OCI-LY1 (cell line): ENCODE results near the gene PBX3.
A peak's percentile ranks its signal among the peaks of the same experiment; 100 is the strongest.

Source experiments
- H2AFZ ChIP-seq: fragments of 200-600 bp; sonication (generic), shearing (Covaris generic); 2 replicates; pipeline ENCODE4 v1.6.0; 2014; ENCODE audit warnings: antibody characterized with exemption, mild to moderate bottlenecking, low read length
- H3F3A ChIP-seq: fragments of 200-600 bp; sonication (generic), shearing (Covaris generic); 2 replicates; pipeline ENCODE4 v1.6.0; 2014; ENCODE audit warnings: mild to moderate bottlenecking, antibody characterized with exemption, low read length, moderate library complexity; ENCODE audit not compliant: insufficient read depth
- H3K27ac ChIP-seq: fragments of 200-600 bp; sonication (generic); 2 replicates; pipeline ENCODE4 v1.5.1; 2014; ENCODE audit warnings: low read length, mixed run types, mild to moderate bottlenecking, low read depth; ENCODE audit not compliant: poor library complexity, severe bottlenecking
- H3K27me3 ChIP-seq: fragments of 200-600 bp; sonication (generic); 2 replicates; pipeline ENCODE4 v1.6.0; 2014; ENCODE audit warnings: antibody characterized with exemption, mild to moderate bottlenecking, low read length, moderate library complexity; ENCODE audit not compliant: insufficient read depth
- H3K36me3 ChIP-seq: fragments of 200-600 bp; sonication (generic); 2 replicates; pipeline ENCODE4 v1.6.1; 2014; ENCODE audit warnings: mild to moderate bottlenecking, antibody characterized with exemption, low read length, moderate library complexity, mixed read lengths; ENCODE audit not compliant: insufficient read depth
- H3K4me1 ChIP-seq: fragments of 200-600 bp; sonication (generic); 2 replicates; pipeline ENCODE4 v1.5.1; 2014; ENCODE audit warnings: mild to moderate bottlenecking, low read length, moderate library complexity; ENCODE audit not compliant: insufficient read depth, severe bottlenecking
- H3K4me2 ChIP-seq: fragments of 200-600 bp; sonication (generic), shearing (Covaris generic); 2 replicates; pipeline ENCODE4 v1.6.1; 2014; ENCODE audit warnings: low read length
- H3K4me3 ChIP-seq: fragments of 200-600 bp; sonication (generic); 2 replicates; pipeline ENCODE4 v1.5.1; 2014; ENCODE audit warnings: low read length, low read depth, mild to moderate bottlenecking, mixed read lengths; ENCODE audit not compliant: poor library complexity, severe bottlenecking
- H3K79me2 ChIP-seq: fragments of 200-600 bp; shearing (Covaris generic); 2 replicates; pipeline ENCODE4 v1.6.1; 2016; ENCODE audit warnings: mixed run types, low read length, mixed read lengths; ENCODE audit not compliant: insufficient read depth
- H3K9ac ChIP-seq: fragments of 200-600 bp; sonication (generic), shearing (Covaris generic); 2 replicates; pipeline ENCODE4 v1.6.1; 2014; ENCODE audit warnings: mild to moderate bottlenecking, low read length, mixed read lengths
- H3K9me2 ChIP-seq: fragments of 200-600 bp; sonication (generic), shearing (Covaris generic); 2 replicates; pipeline ENCODE4 v1.6.1; 2014; ENCODE audit warnings: low read depth, mild to moderate bottlenecking, low read length, mixed read lengths
- H3K9me3 ChIP-seq: fragments of 200-600 bp; shearing (Covaris generic); 2 replicates; pipeline ENCODE4 v1.6.1; 2014; ENCODE audit warnings: low read length, mixed read lengths
- H4K20me1 ChIP-seq: fragments of 200-600 bp; sonication (generic), shearing (Covaris generic); 2 replicates; pipeline ENCODE4 v1.6.0; 2016; ENCODE audit warnings: mild to moderate bottlenecking, low read length; ENCODE audit not compliant: insufficient read depth
- CTCF ChIP-seq: fragments of 200-600 bp; sonication (generic), shearing (Covaris generic); IDR thresholded peaks from 2 replicates; pipeline ENCODE4 v1.5.1; 2017; ENCODE audit warnings: mild to moderate bottlenecking, antibody characterized with exemption, low read length, moderate library complexity, mixed read lengths
- EZH2 ChIP-seq: fragments of 200-600 bp; sonication (generic), shearing (Covaris generic); IDR thresholded peaks from 2 replicates; pipeline ENCODE4 v1.8.0; 2017; ENCODE audit warnings: borderline replicate concordance, mixed run types, mild to moderate bottlenecking, antibody characterized with exemption, low read length, moderate library complexity, mixed read lengths

Gene PBX3

GRCh38 chr9:125746774-125747052, 460 bp upstream of the PBX3 start:
- peaks cover 15% of the 10 kb centered on the region; the same call in 1 of the 2 replicates for H3K36me3 ChIP-seq
- H3K9me3 ChIP-seq, result no peaks in the 10 kb centered on the region
- no peak overlapping the region for H2AFZ ChIP-seq
- peak overlapping the region; percentile 89; the same call in 1 of the 2 replicates for H3K4me2 ChIP-seq
- H3K79me2 ChIP-seq, result peaks cover 5% of the 10 kb centered on the region; the same call in 1 of the 2 replicates
- TF ChIP-seq EZH2 (no peak), CTCF (no peak)
- H3K27ac ChIP-seq, result no peak overlapping the region
- H3F3A ChIP-seq, result no peaks in the 10 kb centered on the region
- peak overlapping the region; percentile 78; the same call in 1 of the 2 replicates for H3K9ac ChIP-seq
- H3K9me2 ChIP-seq, result no peaks in the 10 kb centered on the region
- no peaks in the 10 kb centered on the region for H4K20me1 ChIP-seq
- peak overlapping the region; percentile 67 for H3K4me3 ChIP-seq
- no peaks in the 10 kb centered on the region for H3K27me3 ChIP-seq
- peaks cover 40% of the 10 kb centered on the region for H3K4me1 ChIP-seq

DNA sequence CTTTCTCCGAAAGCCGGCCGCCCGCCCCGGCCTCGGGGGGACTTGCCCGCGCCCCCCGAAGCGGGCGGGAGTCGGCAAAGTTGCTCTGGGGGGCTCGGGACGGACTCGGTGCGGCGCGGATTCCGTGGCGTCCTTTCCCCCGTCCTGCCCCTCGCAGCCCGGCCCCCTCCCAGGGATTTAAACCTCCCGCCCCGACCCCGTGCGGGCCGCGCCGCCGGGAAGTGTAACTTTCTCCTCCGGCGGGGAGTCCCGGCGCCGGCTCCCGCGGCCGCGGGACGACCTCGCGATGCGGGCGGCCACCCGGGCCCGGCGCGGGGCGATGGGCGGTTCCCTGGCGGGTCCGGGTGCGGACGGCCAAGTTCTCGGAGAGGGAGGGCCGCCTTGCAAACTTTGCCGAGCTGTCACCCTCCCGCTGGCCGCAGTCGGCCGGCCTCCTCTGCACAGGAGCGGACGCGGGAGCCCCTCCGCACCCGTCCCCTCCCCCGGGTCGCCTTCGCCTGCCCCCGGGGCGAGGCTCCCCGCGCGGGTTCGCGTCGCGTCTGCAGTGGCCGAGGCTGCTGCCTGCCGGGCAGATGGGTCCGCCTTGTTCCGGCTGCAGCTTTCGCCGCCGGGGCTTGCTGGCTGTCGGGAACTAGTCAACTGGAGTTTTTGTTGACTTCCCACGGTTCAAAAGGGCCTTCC, 732 bp downstream of the PBX3 start:
- no peaks in the 10 kb centered on the region for H4K20me1 ChIP-seq
- H3K4me2 ChIP-seq, result peak overlapping the region; percentile 96
- H2AFZ ChIP-seq, result no peak overlapping the region
- H3K9me2 ChIP-seq, result no peaks in the 10 kb centered on the region
- H3K4me1 ChIP-seq, result peaks cover 51% of the 10 kb centered on the region
- H3K36me3 ChIP-seq, result peaks cover 15% of the 10 kb centered on the region; the same call in 1 of the 2 replicates
- TF ChIP-seq EZH2 (no peak), CTCF (no peak)
- H3F3A ChIP-seq, result no peaks in the 10 kb centered on the region
- H3K79me2 ChIP-seq, result peaks cover 10% of the 10 kb centered on the region; the same call in 1 of the 2 replicates
- no peak overlapping the region for H3K27ac ChIP-seq
- peak overlapping the region; percentile 98 for H3K4me3 ChIP-seq
- no peaks in the 10 kb centered on the region for H3K9me3 ChIP-seq
- H3K27me3 ChIP-seq, result no peaks in the 10 kb centered on the region
- H3K9ac ChIP-seq, result peak overlapping the region; percentile 93

DNA sequence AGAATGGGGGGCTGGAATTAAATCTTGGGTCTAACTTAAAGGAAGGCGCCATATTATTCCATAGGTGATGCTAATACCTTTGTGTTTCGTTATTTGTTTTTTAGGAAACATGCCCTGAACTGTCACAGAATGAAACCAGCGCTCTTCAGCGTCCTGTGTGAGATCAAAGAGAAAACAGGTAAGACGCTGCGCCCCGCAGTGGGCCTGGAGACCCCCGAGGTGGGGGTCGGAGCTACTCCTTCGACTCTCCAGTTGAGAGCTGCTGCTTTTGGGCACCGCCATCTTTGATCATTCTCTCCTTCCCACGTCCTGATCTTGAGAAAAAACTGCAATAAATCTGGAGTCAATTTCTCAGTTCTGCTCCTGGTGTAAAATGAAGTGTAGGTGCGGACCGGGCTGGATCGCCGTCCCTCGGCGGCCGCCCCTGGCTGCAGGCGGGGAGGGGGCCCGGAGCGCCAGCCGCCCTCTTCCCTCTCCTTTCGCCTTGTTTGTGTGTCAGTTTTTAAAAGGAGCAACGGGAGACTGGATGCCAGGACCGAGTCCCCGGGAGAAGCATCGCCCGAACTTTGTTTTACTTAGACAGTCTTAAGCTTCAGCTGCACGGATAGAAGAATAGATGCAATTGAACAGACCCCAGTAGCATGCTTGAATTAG, 1.4 kb downstream of the PBX3 start:
- Histone ChIP-seq H3K79me2 (peaks cover 10% of the 10 kb centered on the region; the same call in 1 of the 2 replicates), H3K4me1 (peaks cover 51% of the 10 kb centered on the region), H3K4me3 (peak overlapping the region; percentile 98), H4K20me1 (no peaks in the 10 kb centered on the region), H3K9me2 (no peaks in the 10 kb centered on the region), H3K27me3 (no peaks in the 10 kb centered on the region), H3F3A (no peaks in the 10 kb centered on the region), H3K36me3 (peaks cover 15% of the 10 kb centered on the region; the same call in 1 of the 2 replicates), H2AFZ (no peak overlapping the region), H3K9me3 (no peaks in the 10 kb centered on the region), H3K9ac (peak overlapping the region; percentile 93), H3K27ac (no peak overlapping the region), H3K4me2 (peak overlapping the region; percentile 96)
- TF ChIP-seq CTCF (no peak), EZH2 (no peak)
